Esophagus squamous epithelium (tissue), 5 donors: ENCODE data around the gene AGBL1. TPM values are rescaled to one million over a fixed set of nuclear protein-coding genes. Genes with fewer than 3 reads are reported as not detected.

Experiments
- DNase-seq: peaks from one replicate; lab custom pipeline; 2025; lab: John Stamatoyannopoulos, UW
- H3K27ac ChIP-seq, 4 donors: fragments of 200-600 bp; sonication (generic); one replicate each; pipeline ENCODE4 v1.5.1; 2016 to 2019; ENCODE audit warnings: mild to moderate bottlenecking in 1 of 4
- H3K27me3 ChIP-seq, 4 donors: fragments of 200-600 bp; sonication (generic); 1 replicate in 3 of 4; 2 replicates in 1 of 4; pipeline versions ENCODE4 v1.5.1 to v1.6.0; 2017 to 2021; ENCODE audit warnings: antibody characterized with exemption in 1 of 4
- H3K36me3 ChIP-seq, 3 donors: fragments of 200-600 bp; sonication (generic); one replicate each; pipeline ENCODE4 v1.5.1; 2016 to 2019
- H3K4me1 ChIP-seq, 3 donors: fragments of 200-600 bp; sonication (generic); one replicate each; pipeline ENCODE4 v1.5.1; 2017 to 2019
- H3K4me3 ChIP-seq, 4 donors: fragments of 200-600 bp; sonication (generic); 1 replicate in 3 of 4; 2 replicates in 1 of 4; pipeline ENCODE4 v1.5.1; 2016 to 2019; ENCODE audit warnings: mild to moderate bottlenecking in 2 of 4, moderate library complexity in 1 of 4
- H3K9me3 ChIP-seq, 3 donors: fragments of 200-600 bp; sonication (generic); one replicate each; pipeline ENCODE4 v1.5.1; 2016 to 2019
- CTCF ChIP-seq, 6 experiments: fragments of 450-650 bp in 4 of 6; fragments of 200-600 bp in 2 of 6; sonication (generic) in 2 of 6; IDR thresholded peaks; one replicate each; pipeline ENCODE4 v1.5.1; 2016 to 2019; ENCODE audit warnings: antibody characterized with exemption in 6 of 6, mild to moderate bottlenecking in 4 of 6, moderate library complexity in 4 of 6
- POLR2A ChIP-seq, 4 donors: fragments of 450-650 bp; IDR thresholded peaks; one replicate each; pipeline ENCODE4 v1.6.1; 2017; ENCODE audit warnings: antibody characterized with exemption in 4 of 4, mild to moderate bottlenecking in 4 of 4, moderate library complexity in 3 of 4
- WGBS, 2 donors: methylation state at CpG; one replicate each; pipeline ENCODE4 v1.1.5; 2018; 5-methylcytosine and 5-hydroxymethylcytosine counted together
- intact Hi-C: fragments of 100-400 bp; cut with DNase I; formaldehyde crosslinking; loops from one replicate; pipeline ENCODE4 v1.15.0; 2022
- total RNA-seq, 4 donors: library from RNA; depleted of rRNA; stranded (reverse); fragments of >200 nt; gene quantifications; one replicate each; pipeline ENCODE4 v1.1.0, GENCODE V29; 2016
- donor health status: DM: yes; HTN: yes; CAD: no.

AGBL1 gene
- total RNA-seq, 4 donors from 2014 or later: 0.11 to 0.21 (median 0.19) TPM; not detected in 1

- Histone ChIP-seq H3K4me3 (no peak overlapping the region), H3K36me3 (no peaks in the 10 kb centered on the region), H3K9me3 (no peaks in the 10 kb centered on the region), H3K4me1 (no peaks in the 10 kb centered on the region), H3K27me3 (no peaks in the 10 kb centered on the region), H3K27ac (no peak overlapping the region)
- TF ChIP-seq CTCF (IDR thresholded peaks at IDR 0.05): no peak
- no peak for TF ChIP-seq POLR2A (IDR thresholded peaks at IDR 0.05)
- intact Hi-C loops: no loop called here
- WGBS, 2 donors: 53 to 59% methylated on average over 5 of the region's 5 CpGs
- DNase-seq: no peak
These were observed 685.6 kb downstream of the AGBL1 start for GRCh38 chr15:86765281-86765680.

- Histone ChIP-seq H3K36me3 (no peaks in the 10 kb centered on the region), H3K27ac (no peak overlapping the region), H3K4me1 (no peaks in the 10 kb centered on the region), H3K27me3 (no peaks in the 10 kb centered on the region), H3K9me3 (no peaks in the 10 kb centered on the region), H3K4me3 (no peak overlapping the region)
- intact Hi-C loops: no loop called here
- WGBS, 2 donors: 49 to 53% methylated on average over 3 of the region's 3 CpGs
- TF ChIP-seq CTCF (IDR thresholded peaks at IDR 0.05) (no peak), POLR2A (IDR thresholded peaks at IDR 0.05) (no peak)
- no peak for DNase-seq
These were observed 692.8 kb downstream of the AGBL1 start for GRCh38 chr15:86772369-86773059.

- no peaks in the 10 kb centered on the region for H3K27me3 ChIP-seq
- TF ChIP-seq POLR2A (IDR thresholded peaks at IDR 0.05) (no peak), CTCF (IDR thresholded peaks at IDR 0.05) (no peak)
These were observed 694.1 kb downstream of the AGBL1 start for GRCh38 chr15:86773736-86774135.

GRCh38 chr15:86776145-86776544 lies 696.5 kb downstream of the AGBL1 start:
- DNase-seq: no peak
- WGBS, 2 donors: 74 to 75% methylated on average over 2 of the region's 2 CpGs
- Histone ChIP-seq H3K4me3 (no peak overlapping the region), H3K27ac (no peak overlapping the region), H3K27me3 (no peaks in the 10 kb centered on the region), H3K36me3 (no peaks in the 10 kb centered on the region), H3K4me1 (no peaks in the 10 kb centered on the region), H3K9me3 (no peaks in the 10 kb centered on the region)
- TF ChIP-seq CTCF (IDR thresholded peaks at IDR 0.05): no peak
- no peak for TF ChIP-seq POLR2A (IDR thresholded peaks at IDR 0.05)
- intact Hi-C loops: no loop called here

More at GRCh38 chr15:86773736-86774135, 694.1 kb downstream of the AGBL1 start:
- Histone ChIP-seq H3K4me1 (no peaks in the 10 kb centered on the region), H3K36me3 (no peaks in the 10 kb centered on the region), H3K9me3 (no peaks in the 10 kb centered on the region), H3K4me3 (no peak overlapping the region), H3K27ac (no peak overlapping the region)
- WGBS, 2 donors: 71 to 80% methylated on average over 1 of the region's 1 CpG
- DNase-seq: no peak
- intact Hi-C loops: no loop called here

- H3K27ac ChIP-seq: no peak overlapping the region
- H3K4me3 ChIP-seq: no peak overlapping the region
- WGBS, 2 donors: 77 to 93% methylated on average over 1 of the region's 1 CpG
- intact Hi-C loops: no loop called here
- H3K27me3 ChIP-seq: no peaks in the 10 kb centered on the region
- DNase-seq: no peak
- no peak for TF ChIP-seq POLR2A (IDR thresholded peaks at IDR 0.05)
- TF ChIP-seq CTCF (IDR thresholded peaks at IDR 0.05): no peak
- no peaks in the 10 kb centered on the region for H3K9me3 ChIP-seq
- H3K36me3 ChIP-seq: no peaks in the 10 kb centered on the region
- H3K4me1 ChIP-seq: no peaks in the 10 kb centered on the region
These were observed 716.9 kb downstream of the AGBL1 start for GRCh38 chr15:86796521-86796920.
